Activated T-helper 9 cell treated with anti-CD3 and anti-CD28 coated beads, Interleukin-2, amount 50 U/mL, for 16 hours (primary cell): ENCODE measurements around the gene DGKD.
A peak's percentile ranks its signal among the peaks of the same experiment; 100 is the strongest.

ENCODE experiments used
- DNase-seq: peaks from one replicate; pipeline ENCODE4 v3.0.0-alpha.2; 2020; ENCODE audit warnings: low read depth

Gene DGKD

GRCh38 chr2:233428438-233428837 lies 74.1 kb downstream of the DGKD start:
- DNase-seq: no peak

GRCh38 chr2:233429175-233429897 lies 75.0 kb downstream of the DGKD start:
- DNase-seq: no peak

DNA sequence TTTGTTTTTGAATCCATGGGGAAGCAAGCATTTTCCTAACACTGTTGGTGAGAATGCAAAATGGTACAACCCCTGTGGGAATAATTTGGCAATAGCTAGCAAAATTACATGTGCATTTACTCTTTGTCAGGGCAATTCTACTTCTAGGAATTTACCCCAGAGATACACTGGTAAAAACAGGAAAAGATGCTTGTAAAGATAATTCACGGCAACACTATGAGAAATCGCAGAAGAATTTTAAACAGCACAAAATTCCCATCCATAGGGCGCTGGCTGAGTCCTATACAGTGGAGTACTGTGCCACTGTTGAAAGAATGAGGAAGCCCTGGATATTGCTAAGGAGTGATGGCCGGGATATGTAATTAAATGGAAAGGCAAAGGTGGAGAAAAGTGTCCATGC lies 75.8 kb downstream of the DGKD start:
- DNase-seq: no peak

GRCh38 chr2:233430651-233431050 lies 76.4 kb downstream of the DGKD start:
- no peak for DNase-seq

- no peak for DNase-seq
Measured at GRCh38 chr2:233433029-233433428, 78.7 kb downstream of the DGKD start.

GRCh38 chr2:233433794-233434193 lies 79.5 kb downstream of the DGKD start:
- no peak for DNase-seq

DNA sequence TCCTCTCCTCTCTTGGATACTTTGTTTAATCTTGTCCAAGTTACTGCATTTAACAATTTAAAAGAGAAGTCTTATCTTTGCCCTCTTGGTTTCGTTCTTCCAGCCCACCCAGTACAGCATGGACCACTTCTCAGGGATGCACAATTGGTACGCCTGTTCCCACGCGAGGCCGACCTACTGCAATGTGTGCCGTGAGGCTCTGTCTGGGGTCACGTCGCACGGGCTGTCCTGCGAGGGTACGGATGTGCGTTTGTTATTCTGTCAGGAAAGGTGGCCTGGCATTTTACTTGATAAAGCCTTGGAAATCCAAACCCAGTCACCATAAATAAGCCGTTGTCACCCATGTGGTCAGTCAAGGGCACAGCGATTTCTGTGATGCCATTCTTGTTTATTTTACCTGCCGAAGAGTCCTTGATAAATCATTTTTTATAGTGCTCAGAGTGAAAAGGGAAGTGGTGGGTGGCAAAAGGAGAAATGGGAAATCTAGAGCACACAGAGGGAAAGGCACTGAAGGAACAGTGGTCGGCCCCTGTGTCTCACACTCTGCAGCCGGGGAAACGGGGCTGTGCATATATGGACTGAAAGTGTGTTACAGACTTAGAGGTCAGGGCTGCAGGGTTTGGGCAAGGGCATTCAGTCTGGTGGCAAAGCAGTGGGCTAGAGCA lies 80.5 kb downstream of the DGKD start:
- no peak for DNase-seq

- DNase-seq: no peak
Measured at GRCh38 chr2:233435436-233436190, 81.3 kb downstream of the DGKD start.

DNA sequence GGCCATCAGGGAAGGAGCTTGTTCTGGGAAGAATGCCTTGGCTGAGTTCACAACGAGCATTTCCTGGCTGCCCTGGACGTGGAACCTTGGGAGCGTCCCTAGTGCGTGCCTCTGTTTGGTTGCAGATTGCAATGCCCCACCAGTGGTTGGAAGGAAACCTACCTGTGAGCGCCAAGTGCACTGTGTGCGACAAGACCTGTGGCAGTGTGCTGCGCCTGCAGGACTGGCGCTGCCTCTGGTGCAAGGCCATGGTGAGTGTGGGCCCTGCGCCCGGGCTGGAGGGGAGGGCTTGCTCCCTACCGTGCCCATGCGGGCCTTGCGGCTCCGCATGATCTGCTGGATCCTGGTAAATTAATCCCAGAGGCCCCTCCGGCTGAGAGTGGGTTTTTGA lies 81.9 kb downstream of the DGKD start:
- no peak for DNase-seq

- DNase-seq: no peak
Measured at GRCh38 chr2:233436691-233437438, 82.6 kb downstream of the DGKD start.

- no peak for DNase-seq
Measured at GRCh38 chr2:233437439-233437955, 83.2 kb downstream of the DGKD start.

GRCh38 chr2:233438573-233439147 lies 84.4 kb downstream of the DGKD start:
- no peak for DNase-seq

DNA sequence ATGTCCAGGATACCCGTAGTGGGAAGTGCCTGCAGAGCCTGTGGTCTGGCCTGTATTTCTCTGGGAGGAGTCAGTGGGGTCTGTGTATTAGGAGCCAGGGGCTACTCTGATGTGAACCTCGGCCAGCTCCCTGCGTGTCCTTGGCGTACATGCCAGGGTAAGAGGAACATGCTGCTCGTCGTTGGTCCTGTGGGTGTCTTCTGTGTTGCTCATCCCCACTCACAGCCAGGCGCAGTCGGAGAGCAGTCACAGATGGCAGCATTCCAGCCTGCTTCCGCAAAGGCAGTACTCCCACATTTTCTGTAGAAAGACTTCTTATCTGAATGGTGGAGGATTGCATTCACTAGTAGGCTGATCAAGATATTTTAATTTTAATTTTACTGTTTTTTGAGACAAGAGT lies 84.9 kb downstream of the DGKD start:
- DNase-seq: no peak

GRCh38 chr2:233440314-233440713 lies 86.0 kb downstream of the DGKD start:
- DNase-seq: no peak

- DNase-seq: no peak
Measured at GRCh38 chr2:233440714-233441113, 86.4 kb downstream of the DGKD start.

DNA sequence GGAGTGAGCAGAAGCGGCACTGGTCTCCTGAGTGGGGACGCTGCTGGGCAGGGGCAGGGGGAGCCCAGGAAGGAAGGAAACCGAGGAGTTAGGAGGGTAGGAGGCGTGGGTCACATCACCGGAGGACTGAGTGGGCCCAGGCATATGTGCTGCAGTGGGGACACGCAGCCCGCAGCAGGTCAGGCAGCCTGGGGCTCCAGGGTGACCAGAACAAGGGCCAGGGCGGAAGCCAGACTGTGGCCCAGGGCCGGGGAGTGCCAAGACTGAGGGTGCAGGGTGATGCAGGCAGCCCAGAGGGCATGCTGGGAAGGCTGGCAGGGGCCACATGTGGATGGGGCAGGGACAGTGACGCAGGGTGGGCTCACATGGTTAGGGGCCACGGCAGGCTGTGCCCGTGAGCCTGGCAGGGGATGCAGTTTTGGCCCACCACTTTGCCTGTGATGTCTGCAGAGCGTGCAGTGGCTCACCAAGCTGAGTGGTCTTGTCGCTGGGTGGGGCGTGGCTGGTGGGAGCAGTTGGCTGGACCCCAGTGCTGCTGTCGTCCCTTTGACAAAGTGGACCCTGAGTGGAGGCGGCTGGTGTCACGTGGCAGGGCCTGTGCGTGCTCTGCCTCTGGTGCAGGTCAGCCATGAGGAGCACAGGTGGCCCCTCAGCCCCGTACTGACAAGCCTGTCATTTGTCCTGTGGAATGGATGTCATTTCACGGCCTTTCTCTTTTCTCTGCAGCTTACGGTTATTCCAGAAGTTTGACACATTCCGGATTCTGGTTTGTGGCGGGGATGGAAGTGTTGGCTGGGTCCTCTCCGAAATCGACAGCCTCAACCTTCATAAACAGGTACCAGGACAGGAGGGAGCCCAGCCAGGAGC lies 87.1 kb downstream of the DGKD start:
- DNase-seq: no peak

DNA sequence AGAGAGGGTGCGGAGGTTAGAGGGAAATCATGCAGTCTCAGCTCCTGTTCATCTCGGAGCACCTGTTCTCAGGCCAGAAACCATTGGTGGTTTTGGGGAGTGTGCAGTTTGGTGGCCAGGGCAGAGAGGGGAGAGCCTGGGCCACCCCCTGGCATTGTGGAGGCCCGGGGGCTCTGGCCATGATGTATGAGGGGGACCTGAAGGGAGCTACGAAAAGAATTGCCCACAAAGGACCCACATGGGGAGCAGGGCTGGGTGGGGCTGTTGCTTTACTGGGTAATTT lies 87.7 kb downstream of the DGKD start:
- DNase-seq: no peak

DNA sequence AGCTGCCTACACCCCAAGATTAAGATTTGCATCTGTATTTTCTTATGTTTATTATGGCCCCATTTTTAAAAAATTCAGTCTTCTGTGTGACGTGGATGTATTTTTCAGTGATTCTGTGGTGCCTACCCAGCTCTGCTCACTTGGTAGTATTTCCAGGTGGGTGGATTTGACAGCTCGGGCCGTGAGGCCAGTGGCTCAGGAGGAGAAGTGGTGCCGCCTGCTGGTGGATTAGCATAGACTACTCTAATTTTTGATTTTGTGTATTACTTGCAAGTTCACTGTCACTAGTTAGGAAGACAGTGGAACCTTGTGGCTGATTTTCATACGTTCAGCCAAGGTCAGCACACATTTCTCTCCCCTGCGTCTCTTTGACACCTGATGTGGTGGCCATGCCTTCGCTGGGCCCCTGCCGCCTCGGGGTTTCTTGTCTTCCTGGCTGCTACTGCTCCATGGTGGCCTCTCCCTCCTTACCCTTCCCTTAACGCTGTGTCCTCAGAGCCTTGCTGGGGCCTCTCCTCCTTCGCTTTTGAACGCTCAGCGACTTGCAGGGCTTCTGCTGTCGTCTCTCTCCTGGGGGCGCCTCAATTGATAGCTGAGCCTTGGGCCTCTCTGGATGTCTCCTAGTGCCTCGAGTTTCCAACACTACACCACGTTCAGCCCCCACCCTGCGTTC lies 89.4 kb downstream of the DGKD start:
- DNase-seq: peak; percentile 70

DNA sequence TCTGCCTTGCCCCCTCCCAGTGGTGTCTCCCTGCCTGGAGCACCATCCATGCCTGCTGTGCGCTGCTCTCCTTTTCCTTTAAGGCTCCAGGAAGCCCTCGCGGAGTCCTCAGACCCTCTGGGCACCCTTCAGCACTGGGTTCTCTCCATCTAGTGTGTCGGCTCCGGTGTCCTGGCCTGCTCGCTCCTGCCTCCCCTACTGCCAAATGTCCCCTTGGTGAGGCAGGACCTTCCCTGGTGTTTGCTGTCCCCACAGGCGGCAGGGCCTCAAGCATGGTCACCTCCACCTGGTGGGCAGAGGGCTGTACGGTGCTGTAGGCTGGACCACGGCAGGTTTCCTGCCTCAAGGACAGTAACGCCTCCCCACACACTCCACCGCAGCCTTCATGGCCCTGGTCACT lies 90.2 kb downstream of the DGKD start:
- DNase-seq: no peak

- no peak for DNase-seq
Measured at GRCh38 chr2:233445152-233445830, 91.0 kb downstream of the DGKD start.
